HUDEP-2 (cell line): ENCODE data around the gene PURB.
"Not testable (repeated sequence)": the region's sequence is repeated elsewhere in the genome, so short reads cannot be mapped to it uniquely, and the experiment has no call there.

Source experiments
- DNase-seq, 76 experiments: peaks; one replicate each; lab custom pipeline; 2025; ENCODE audit not compliant: unreplicated experiment in 76 of 76; lab: John Stamatoyannopoulos, UW

The PURB gene

GRCh38 chr7:44854644-44855364 is 30.5 kb downstream of the PURB start:
- no peak for DNase-seq

DNA sequence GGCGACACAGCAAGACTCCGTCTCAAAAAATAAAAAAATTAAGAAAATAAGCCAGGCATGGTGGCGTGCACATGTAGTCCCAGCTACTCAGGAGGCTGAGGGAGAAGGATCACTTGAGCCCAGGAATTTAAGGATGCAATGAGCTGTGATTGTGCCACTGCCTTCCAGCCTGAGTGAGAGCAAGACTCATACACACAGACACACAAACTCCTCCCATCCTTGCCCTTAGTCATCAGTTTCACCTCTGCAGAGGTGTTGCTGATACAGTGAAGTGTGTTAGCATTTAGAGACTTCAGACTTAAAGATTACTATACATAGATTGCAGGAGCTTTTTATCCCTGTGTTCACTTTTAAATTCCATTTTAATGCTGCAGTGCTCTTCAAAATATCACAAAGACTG is 31.9 kb downstream of the PURB start:
- no peak for DNase-seq

- no peak for DNase-seq
Measured at GRCh38 chr7:44852590-44852989, 32.7 kb downstream of the PURB start.

- DNase-seq, result no peak
Measured at GRCh38 chr7:44849885-44850544, 35.3 kb downstream of the PURB start.

- DNase-seq, result no peak
Measured at GRCh38 chr7:44849259-44849884, 36.0 kb downstream of the PURB start.

DNA sequence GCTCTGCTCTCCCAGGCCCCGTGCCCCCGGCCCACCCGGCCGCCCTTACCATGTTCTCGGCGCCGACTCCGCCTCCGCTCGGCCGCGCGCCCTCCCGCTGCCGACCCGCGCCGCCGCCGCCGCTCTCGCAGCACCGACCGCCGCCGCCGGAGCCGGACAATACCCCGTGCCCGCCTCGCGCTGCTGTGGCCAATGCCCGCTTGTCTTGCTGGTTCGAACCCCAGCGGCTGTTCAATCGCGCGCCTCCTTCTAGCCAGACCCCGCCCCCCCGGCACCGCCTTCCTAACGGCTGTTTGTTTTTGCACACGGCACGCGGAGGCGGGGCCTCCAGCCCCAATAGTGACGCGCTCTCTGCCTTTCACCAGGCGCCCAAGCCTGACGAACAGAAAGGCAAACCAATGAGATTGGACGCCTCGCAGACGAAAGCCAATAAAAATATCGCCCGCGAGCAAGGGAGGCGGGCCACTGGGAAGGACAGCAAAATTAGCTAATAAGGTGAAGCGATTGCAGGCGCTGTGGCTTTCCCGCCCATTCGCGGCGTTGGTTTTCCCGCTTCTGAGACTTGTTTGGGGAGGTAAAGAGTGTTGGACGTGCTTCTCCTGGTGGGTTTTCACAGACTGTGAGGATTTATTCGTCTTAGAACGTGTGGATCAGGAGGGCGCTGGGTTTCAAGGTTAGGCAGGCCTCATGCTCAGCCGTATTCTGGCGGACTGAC is 37.3 kb downstream of the PURB start, which contains the start of gene H2AZ2:
H2AZ2 (minus strand) TSS at position 168 of the 715 bp plus-strand sequence; CDS start at position 52, 116 bp downstream.
- DNase-seq, result peak; percentile 90 to 100 (median 99)

GRCh38 chr7:44847509-44847919 is 37.8 kb downstream of the PURB start:
- peak in 74 of 76 experiments; percentile 20 to 92 (median 78) for DNase-seq

- DNase-seq, result no peak
Measured at GRCh38 chr7:44846816-44847508, 38.4 kb downstream of the PURB start.

GRCh38 chr7:44846390-44846789 is 38.9 kb downstream of the PURB start:
- not testable (repeated sequence) for DNase-seq

DNA sequence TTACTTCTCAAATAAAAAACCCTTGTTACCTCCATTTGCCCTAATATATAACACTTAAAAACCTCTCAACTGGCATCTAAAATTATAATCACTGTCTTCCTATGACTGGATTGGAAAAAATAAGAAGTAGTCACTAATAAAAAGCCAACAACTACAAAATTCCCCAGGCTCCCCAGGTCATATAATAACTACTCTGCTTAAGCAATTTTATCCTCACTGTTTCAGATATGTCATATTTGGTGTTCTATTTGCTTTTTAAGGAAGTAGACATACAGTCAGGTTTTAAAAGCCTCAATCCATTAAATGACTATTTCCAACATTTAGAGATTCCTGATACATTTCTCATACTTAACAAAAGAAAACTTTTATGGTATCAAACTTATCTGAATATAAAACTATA is 39.9 kb downstream of the PURB start:
- DNase-seq, result no peak

DNA sequence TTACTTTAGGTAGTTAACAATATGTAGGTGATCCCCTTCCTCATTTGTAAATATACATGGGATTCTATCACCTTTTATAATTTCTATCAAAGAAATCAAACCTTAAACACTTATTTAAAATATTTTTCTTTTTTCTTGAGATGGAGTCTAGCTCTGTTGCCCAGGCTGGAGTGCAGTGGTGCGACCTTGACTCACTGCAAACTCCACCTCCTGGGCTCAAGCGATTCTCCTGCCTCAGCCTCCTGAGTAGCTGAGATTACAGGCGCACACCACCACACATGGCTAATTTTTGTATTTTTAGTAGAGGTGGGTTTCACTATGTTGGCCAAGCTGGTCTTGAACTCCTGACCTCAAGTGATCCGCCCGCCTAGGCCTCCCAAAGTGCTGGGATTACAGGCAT is 41.9 kb downstream of the PURB start:
- DNase-seq, result not testable (repeated sequence)

- not testable (repeated sequence) for DNase-seq
Measured at GRCh38 chr7:44842675-44843074, 42.7 kb downstream of the PURB start.

DNA sequence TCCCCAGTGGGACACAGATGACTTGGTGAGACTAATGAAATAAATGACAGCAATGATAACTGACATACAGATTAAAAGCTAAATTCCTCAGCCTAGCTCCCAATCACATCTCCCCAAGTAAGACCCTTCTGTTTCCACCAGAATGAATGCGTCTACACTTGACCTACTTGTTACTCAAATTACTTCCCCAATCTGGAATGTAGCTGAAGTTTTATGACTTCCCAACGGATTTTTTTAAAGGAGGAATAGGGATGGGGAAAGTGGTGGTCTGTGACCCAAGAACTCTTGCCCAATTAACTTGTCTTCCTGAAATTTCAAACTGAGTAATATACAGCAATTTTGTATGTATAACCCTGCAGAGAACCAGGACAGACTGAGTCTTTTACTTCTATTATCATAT is 46.6 kb downstream of the PURB start:
- no peak for DNase-seq

- DNase-seq, result no peak
Measured at GRCh38 chr7:44827567-44827966, 57.8 kb downstream of the PURB start.
